HG03354 (cell line): Measurements from ENCODE around the gene GRB10.

ENCODE experiments used
- ATAC-seq: cut with Tn5 transposase; IDR thresholded peaks from one replicate; pipeline ENCODE4 v1.9.1; 2021; ENCODE audit warnings: mild to moderate bottlenecking; ENCODE audit not compliant: unreplicated experiment, poor library complexity, severe bottlenecking

GRB10 gene

GRCh38 chr7:50629238-50629901 lies 153.3 kb downstream of the GRB10 start:
- no peak for ATAC-seq

- ATAC-seq = no peak
Observed at GRCh38 chr7:50628434-50629084, 154.1 kb downstream of the GRB10 start.

- ATAC-seq = no peak
Observed at GRCh38 chr7:50627824-50628361, 154.8 kb downstream of the GRB10 start.

GRCh38 chr7:50626286-50626685 lies 156.4 kb downstream of the GRB10 start:
- no peak for ATAC-seq

GRCh38 chr7:50625360-50625759 lies 157.3 kb downstream of the GRB10 start:
- no peak for ATAC-seq

- ATAC-seq = no peak
Observed at GRCh38 chr7:50622821-50623220, 159.9 kb downstream of the GRB10 start.

GRCh38 chr7:50621973-50622490 lies 160.7 kb downstream of the GRB10 start:
- no peak for ATAC-seq

GRCh38 chr7:50621206-50621605 lies 161.5 kb downstream of the GRB10 start:
- ATAC-seq = no peak

- ATAC-seq = no peak
Observed at GRCh38 chr7:50620433-50620832, 162.3 kb downstream of the GRB10 start.

GRCh38 chr7:50619684-50620083 lies 163.0 kb downstream of the GRB10 start:
- no peak for ATAC-seq

- ATAC-seq = no peak
Observed at GRCh38 chr7:50618281-50618680, 164.4 kb downstream of the GRB10 start.

GRCh38 chr7:50615519-50616080 lies 167.1 kb downstream of the GRB10 start:
- ATAC-seq = no peak

- ATAC-seq = no peak
Observed at GRCh38 chr7:50614721-50615518, 167.8 kb downstream of the GRB10 start.

GRCh38 chr7:50613473-50613872 lies 169.2 kb downstream of the GRB10 start:
- no peak for ATAC-seq

- no peak for ATAC-seq
Observed at GRCh38 chr7:50612704-50613103, 170.0 kb downstream of the GRB10 start.

- peak; percentile 61 for ATAC-seq
Observed at GRCh38 chr7:50610521-50611277, 172.0 kb downstream of the GRB10 start.

GRCh38 chr7:50608196-50608906 lies 174.3 kb downstream of the GRB10 start:
- ATAC-seq = no peak

- ATAC-seq = no peak
Observed at GRCh38 chr7:50607524-50608125, 175.1 kb downstream of the GRB10 start.
